K562 (cell line): ENCODE measurements around the gene LETM1. TPM values are rescaled to one million over a fixed set of nuclear protein-coding genes. Genes with fewer than 3 reads are reported as not detected.

Experiments
- FOS ChIP-seq: IDR thresholded peaks from 3 replicates; pipeline ENCODE4 v1.6.1; 2011; ENCODE audit not compliant: insufficient read length; ENCODE audit errors: extremely low read depth
- HOXB6 ChIP-seq: fragments of 250-450 bp; sonication (Bioruptor Pico); IDR thresholded peaks from 2 replicates; pipeline ENCODE4 v1.5.1; 2022; ENCODE audit warnings: mild to moderate bottlenecking, borderline replicate concordance
- KAT2B ChIP-seq: IDR thresholded peaks from one replicate; pipeline ENCODE4 v1.6.1; 2012; ENCODE audit warnings: low read depth, mild to moderate bottlenecking, control low read depth, inconsistent platforms, low read length, moderate library complexity
- KLF13 ChIP-seq: fragments of 450-650 bp; IDR thresholded peaks from 2 replicates; pipeline ENCODE4 v1.6.1; 2016; ENCODE audit warnings: missing genetic modification characterization, low read depth, mild to moderate bottlenecking, missing compliant biosample characterization, moderate library complexity, borderline replicate concordance
- NCOA1 ChIP-seq: fragments of 450-650 bp; IDR thresholded peaks from 2 replicates; pipeline ENCODE4 v1.6.1; 2016; ENCODE audit warnings: low read depth
- NRF1 ChIP-seq, 2 experiments: fragments of 450-650 bp; IDR thresholded peaks in 1 of 2; conservative IDR thresholded peaks in 1 of 2; 2 replicates each; pipeline ENCODE4 v1.6.1; 2014; ENCODE audit warnings: mild to moderate bottlenecking in 2 of 2
- PRPF4 ChIP-seq: fragments of 200-400 bp; formaldehyde crosslinking; IDR thresholded peaks from one replicate; pipeline ENCODE4 v1.6.1; 2017; ENCODE audit warnings: low read length, low read depth, mild to moderate bottlenecking; ENCODE audit not compliant: insufficient read depth, poor library complexity, severe bottlenecking
- SMAD2 ChIP-seq: fragments of 150-350 bp; IDR thresholded peaks from 2 replicates; pipeline ENCODE4 v1.6.1; 2014; ENCODE audit warnings: low read depth, mild to moderate bottlenecking, low read length
- SRSF9 ChIP-seq: fragments of 200-400 bp; formaldehyde crosslinking; IDR thresholded peaks from 2 replicates; pipeline ENCODE4 v1.6.1; 2017; ENCODE audit warnings: low read depth, low read length, borderline replicate concordance
- ZBED1 ChIP-seq: IDR thresholded peaks from 2 replicates; pipeline ENCODE4 v1.6.1; 2014
- ZBTB1 ChIP-seq: sonication (generic); formaldehyde crosslinking; IDR thresholded peaks from 2 replicates; pipeline ENCODE4 v1.8.1; 2023; ENCODE audit warnings: missing genetic modification reagents, low read depth, mild to moderate bottlenecking, borderline replicate concordance
- ZBTB7A ChIP-seq: IDR thresholded peaks from 2 replicates; pipeline ENCODE4 v1.6.1; 2011; ENCODE audit warnings: low read depth, mild to moderate bottlenecking, low read length, moderate library complexity, borderline replicate concordance; ENCODE audit not compliant: control insufficient read depth
- ZFP1 ChIP-seq: fragments of 450-650 bp; formaldehyde crosslinking; IDR thresholded peaks from 2 replicates; pipeline ENCODE4 v1.4.0; 2020; ENCODE audit warnings: mild to moderate bottlenecking, mixed read lengths
- ZNF140 ChIP-seq: fragments of 250-450 bp; sonication (Bioruptor Pico); IDR thresholded peaks from 2 replicates; pipeline ENCODE4 v1.8.0; 2021; ENCODE audit warnings: moderate library complexity, mild to moderate bottlenecking, inconsistent platforms
- ZNF174 ChIP-seq: fragments of 250-450 bp; sonication (Bioruptor Pico); IDR thresholded peaks from 2 replicates; pipeline ENCODE4 v1.4.0; 2020; ENCODE audit warnings: mild to moderate bottlenecking
- ZNF551 ChIP-seq: fragments of 250-450 bp; sonication (Bioruptor Pico); IDR thresholded peaks from 2 replicates; pipeline ENCODE4 v1.5.0; 2021; ENCODE audit warnings: mild to moderate bottlenecking, moderate library complexity
- ZNF668 ChIP-seq: fragments of 250-450 bp; sonication (Bioruptor Pico); IDR thresholded peaks from 2 replicates; pipeline ENCODE4 v1.8.0; 2022; ENCODE audit warnings: mild to moderate bottlenecking, inconsistent platforms
- polyA plus RNA-seq, 8 experiments: library from polyadenylated mRNA; depleted of rRNA in 4 of 8; stranded (reverse) in 5 of 8; unstranded in 3 of 8; fragments of >200 nt; fragmentation: Nextera tagmentation in 2 of 8; fragmentation: Illumina TruSeq in 1 of 8; extraction: Ambion mirVana in 2 of 8; extraction: Trizol in 1 of 8; gene quantifications; 2 replicates each; pipeline versions ENCODE4 v1.2.1 to v1.2.3, GENCODE V29; 2011 to 2014; ENCODE audit warnings: inconsistent platforms in 1 of 8, missing spikeins in 1 of 8
- total RNA-seq, 7 experiments: library from RNA; depleted of rRNA in 6 of 7; stranded (reverse); fragments of >200 nt in 6 of 7; fragmentation: Illumina TruSeq in 2 of 7; extraction: Trizol in 2 of 7; gene quantifications; 2 replicates each; pipeline versions ENCODE4 v1.2.1 to v1.2.3, GENCODE V29; 2011 to 2021; ENCODE audit warnings: low replicate concordance in 1 of 7
- TF ChIP-seq, protein P1 (sequence below): sonication (generic); formaldehyde crosslinking; IDR thresholded peaks from 2 replicates; pipeline ENCODE4 v1.5.0; 2020; ENCODE audit warnings: missing genetic modification reagents
- TF ChIP-seq, protein P2 (sequence below): fragments of 450-650 bp; IDR thresholded peaks from 2 replicates; pipeline ENCODE4 v1.6.1; 2017; ENCODE audit warnings: mild to moderate bottlenecking, moderate library complexity
- TF ChIP-seq, protein P3 (sequence below): sonication (generic); formaldehyde crosslinking; IDR thresholded peaks from 2 replicates; pipeline ENCODE4 v1.8.1; 2023; ENCODE audit warnings: mild to moderate bottlenecking, missing genetic modification reagents
- TF ChIP-seq, protein P4 (sequence below): IDR thresholded peaks from 3 replicates; pipeline ENCODE4 v1.6.1; 2011; ENCODE audit warnings: borderline replicate concordance, mild to moderate bottlenecking, moderate library complexity; ENCODE audit not compliant: insufficient read length; ENCODE audit errors: extremely low read depth

LETM1 gene
- total and polyA plus RNA-seq, 9 of the 15 experiments (the other 6 are each of a cell fraction or from before 2014, with no cell fraction given) = 3.9 to 109 (median 35.0) TPM

DNA sequence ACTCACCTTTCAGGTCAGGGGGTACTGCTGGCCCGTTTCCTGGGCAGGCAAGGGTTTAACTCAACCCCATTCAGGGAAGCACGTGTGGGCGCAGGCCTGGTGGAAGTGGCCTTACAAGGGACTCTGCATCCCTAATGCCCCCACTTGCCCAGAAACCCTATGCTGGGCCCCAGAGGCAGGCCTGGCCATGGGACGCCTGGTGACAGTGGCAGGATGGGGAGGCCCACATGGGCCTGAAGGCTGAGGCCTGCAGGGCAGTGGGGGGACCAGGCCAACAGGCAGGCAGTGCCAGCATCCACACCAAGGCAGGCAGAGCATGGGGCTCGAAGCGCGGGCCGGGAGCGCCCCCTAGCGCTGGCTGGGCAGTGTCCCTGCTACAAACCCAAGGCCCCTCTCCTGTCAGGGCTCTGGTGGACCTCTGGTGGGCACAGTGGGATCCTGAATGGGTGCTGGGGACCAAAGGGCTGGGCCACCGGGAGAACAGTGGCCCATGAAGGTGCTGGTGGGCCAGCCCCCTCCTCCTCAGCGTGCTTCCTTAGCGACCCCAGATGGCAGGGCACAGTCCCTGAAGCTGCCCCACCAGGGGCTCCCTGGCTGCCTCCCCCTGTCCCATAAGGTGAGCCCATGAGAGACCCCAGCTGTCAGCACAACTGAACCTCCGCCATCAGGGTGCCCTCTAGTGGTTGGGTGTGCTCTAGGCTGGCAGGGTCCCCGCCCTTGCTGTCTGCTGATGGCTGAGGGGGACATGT, 46.0 kb downstream of the LETM1 start (continued):
- TF ChIP-seq, protein P1, sequence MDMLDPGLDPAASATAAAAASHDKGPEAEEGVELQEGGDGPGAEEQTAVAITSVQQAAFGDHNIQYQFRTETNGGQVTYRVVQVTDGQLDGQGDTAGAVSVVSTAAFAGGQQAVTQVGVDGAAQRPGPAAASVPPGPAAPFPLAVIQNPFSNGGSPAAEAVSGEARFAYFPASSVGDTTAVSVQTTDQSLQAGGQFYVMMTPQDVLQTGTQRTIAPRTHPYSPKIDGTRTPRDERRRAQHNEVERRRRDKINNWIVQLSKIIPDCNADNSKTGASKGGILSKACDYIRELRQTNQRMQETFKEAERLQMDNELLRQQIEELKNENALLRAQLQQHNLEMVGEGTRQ = no peak
- TF ChIP-seq SMAD2 (no peak), ZBED1 (no peak), NRF1 (conservative IDR thresholded peaks at IDR 0.05 in 1 of 2, IDR thresholded peaks at IDR 0.05 in 1 of 2) (no peak), ZNF140 (CRISPR knock-in tag) (no peak), NCOA1 (no peak), HOXB6 (CRISPR knock-in tag) (no peak), ZNF668 (no peak), SRSF9 (no peak), ZNF551 (CRISPR knock-in tag) (no peak), KAT2B (no peak), PRPF4 (no peak), ZFP1 (CRISPR knock-in tag) (no peak), ZBTB1 (CRISPR knock-in tag) (no peak), ZBTB7A (peak; percentile 82; the same call in 1 of the 2 replicates), ZNF174 (CRISPR knock-in tag) (no peak), FOS (no peak), KLF13 (tag) (no peak)
- TF ChIP-seq, protein P2, sequence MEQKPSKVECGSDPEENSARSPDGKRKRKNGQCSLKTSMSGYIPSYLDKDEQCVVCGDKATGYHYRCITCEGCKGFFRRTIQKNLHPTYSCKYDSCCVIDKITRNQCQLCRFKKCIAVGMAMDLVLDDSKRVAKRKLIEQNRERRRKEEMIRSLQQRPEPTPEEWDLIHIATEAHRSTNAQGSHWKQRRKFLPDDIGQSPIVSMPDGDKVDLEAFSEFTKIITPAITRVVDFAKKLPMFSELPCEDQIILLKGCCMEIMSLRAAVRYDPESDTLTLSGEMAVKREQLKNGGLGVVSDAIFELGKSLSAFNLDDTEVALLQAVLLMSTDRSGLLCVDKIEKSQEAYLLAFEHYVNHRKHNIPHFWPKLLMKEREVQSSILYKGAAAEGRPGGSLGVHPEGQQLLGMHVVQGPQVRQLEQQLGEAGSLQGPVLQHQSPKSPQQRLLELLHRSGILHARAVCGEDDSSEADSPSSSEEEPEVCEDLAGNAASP = no peak
- TF ChIP-seq, protein P3, sequence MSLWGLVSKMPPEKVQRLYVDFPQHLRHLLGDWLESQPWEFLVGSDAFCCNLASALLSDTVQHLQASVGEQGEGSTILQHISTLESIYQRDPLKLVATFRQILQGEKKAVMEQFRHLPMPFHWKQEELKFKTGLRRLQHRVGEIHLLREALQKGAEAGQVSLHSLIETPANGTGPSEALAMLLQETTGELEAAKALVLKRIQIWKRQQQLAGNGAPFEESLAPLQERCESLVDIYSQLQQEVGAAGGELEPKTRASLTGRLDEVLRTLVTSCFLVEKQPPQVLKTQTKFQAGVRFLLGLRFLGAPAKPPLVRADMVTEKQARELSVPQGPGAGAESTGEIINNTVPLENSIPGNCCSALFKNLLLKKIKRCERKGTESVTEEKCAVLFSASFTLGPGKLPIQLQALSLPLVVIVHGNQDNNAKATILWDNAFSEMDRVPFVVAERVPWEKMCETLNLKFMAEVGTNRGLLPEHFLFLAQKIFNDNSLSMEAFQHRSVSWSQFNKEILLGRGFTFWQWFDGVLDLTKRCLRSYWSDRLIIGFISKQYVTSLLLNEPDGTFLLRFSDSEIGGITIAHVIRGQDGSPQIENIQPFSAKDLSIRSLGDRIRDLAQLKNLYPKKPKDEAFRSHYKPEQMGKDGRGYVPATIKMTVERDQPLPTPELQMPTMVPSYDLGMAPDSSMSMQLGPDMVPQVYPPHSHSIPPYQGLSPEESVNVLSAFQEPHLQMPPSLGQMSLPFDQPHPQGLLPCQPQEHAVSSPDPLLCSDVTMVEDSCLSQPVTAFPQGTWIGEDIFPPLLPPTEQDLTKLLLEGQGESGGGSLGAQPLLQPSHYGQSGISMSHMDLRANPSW (CRISPR knock-in tag) = no peak
- TF ChIP-seq, protein P4, sequence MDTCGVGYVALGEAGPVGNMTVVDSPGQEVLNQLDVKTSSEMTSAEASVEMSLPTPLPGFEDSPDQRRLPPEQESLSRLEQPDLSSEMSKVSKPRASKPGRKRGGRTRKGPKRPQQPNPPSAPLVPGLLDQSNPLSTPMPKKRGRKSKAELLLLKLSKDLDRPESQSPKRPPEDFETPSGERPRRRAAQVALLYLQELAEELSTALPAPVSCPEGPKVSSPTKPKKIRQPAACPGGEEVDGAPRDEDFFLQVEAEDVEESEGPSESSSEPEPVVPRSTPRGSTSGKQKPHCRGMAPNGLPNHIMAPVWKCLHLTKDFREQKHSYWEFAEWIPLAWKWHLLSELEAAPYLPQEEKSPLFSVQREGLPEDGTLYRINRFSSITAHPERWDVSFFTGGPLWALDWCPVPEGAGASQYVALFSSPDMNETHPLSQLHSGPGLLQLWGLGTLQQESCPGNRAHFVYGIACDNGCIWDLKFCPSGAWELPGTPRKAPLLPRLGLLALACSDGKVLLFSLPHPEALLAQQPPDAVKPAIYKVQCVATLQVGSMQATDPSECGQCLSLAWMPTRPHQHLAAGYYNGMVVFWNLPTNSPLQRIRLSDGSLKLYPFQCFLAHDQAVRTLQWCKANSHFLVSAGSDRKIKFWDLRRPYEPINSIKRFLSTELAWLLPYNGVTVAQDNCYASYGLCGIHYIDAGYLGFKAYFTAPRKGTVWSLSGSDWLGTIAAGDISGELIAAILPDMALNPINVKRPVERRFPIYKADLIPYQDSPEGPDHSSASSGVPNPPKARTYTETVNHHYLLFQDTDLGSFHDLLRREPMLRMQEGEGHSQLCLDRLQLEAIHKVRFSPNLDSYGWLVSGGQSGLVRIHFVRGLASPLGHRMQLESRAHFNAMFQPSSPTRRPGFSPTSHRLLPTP = no peak
